HepG2 (cell line): ENCODE measurements around the gene PSMB3. TPM values are rescaled to one million over a fixed set of nuclear protein-coding genes. Genes with fewer than 3 reads are reported as not detected.

Source experiments
- CBX5 ChIP-seq: sonication (generic); formaldehyde crosslinking; IDR thresholded peaks from 2 replicates; pipeline ENCODE4 v1.4.0; 2020; ENCODE audit warnings: missing genetic modification reagents, borderline replicate concordance
- polyA plus RNA-seq, 8 experiments: library from polyadenylated mRNA; depleted of rRNA in 3 of 8; stranded (reverse) in 7 of 8; unstranded in 1 of 8; fragments of >200 nt; fragmentation: Illumina TruSeq in 4 of 8; extraction: Trizol in 4 of 8; gene quantifications; 2 replicates each; pipeline versions ENCODE4 v1.2.1 to v1.2.3, GENCODE V29; 2011 to 2016; ENCODE audit warnings: low read depth in 4 of 8, missing spikeins in 1 of 8, mixed read lengths in 1 of 8; ENCODE audit not compliant: insufficient read depth in 1 of 8
- total RNA-seq, 5 experiments: library from RNA; depleted of rRNA; stranded (reverse); fragments of >200 nt; fragmentation: Illumina TruSeq; extraction: Trizol; gene quantifications; 2 replicates each; pipeline ENCODE4 v1.2.3, GENCODE V29; 2016; ENCODE audit warnings: low read depth in 1 of 5
- TF ChIP-seq, protein P1 (sequence below): sonication (generic); formaldehyde crosslinking; IDR thresholded peaks from 2 replicates; pipeline ENCODE4 v1.9.0; 2021; ENCODE audit warnings: missing genetic modification reagents, mild to moderate bottlenecking, borderline replicate concordance
- TF ChIP-seq, protein P2 (sequence below): sonication (generic); formaldehyde crosslinking; IDR thresholded peaks from 2 replicates; pipeline ENCODE4 v1.5.0; 2020; ENCODE audit warnings: mild to moderate bottlenecking, missing genetic modification reagents, borderline replicate concordance
- TF ChIP-seq, protein P3 (sequence below): sonication (generic); formaldehyde crosslinking; IDR thresholded peaks from one replicate; pipeline ENCODE4 v1.5.1; 2020; ENCODE audit warnings: mild to moderate bottlenecking, missing genetic modification reagents; ENCODE audit errors: not compliant biosample characterization
- TF ChIP-seq, protein P4 (sequence below): sonication (generic); formaldehyde crosslinking; IDR thresholded peaks from 2 replicates; pipeline ENCODE4 v1.4.0; 2020; ENCODE audit warnings: missing genetic modification reagents, borderline replicate concordance

Gene PSMB3
- total and polyA plus RNA-seq, 2 of the 13 experiments (the other 11 are each of a cell fraction or from before 2014, with no cell fraction given) = 366 to 517 TPM

DNA sequence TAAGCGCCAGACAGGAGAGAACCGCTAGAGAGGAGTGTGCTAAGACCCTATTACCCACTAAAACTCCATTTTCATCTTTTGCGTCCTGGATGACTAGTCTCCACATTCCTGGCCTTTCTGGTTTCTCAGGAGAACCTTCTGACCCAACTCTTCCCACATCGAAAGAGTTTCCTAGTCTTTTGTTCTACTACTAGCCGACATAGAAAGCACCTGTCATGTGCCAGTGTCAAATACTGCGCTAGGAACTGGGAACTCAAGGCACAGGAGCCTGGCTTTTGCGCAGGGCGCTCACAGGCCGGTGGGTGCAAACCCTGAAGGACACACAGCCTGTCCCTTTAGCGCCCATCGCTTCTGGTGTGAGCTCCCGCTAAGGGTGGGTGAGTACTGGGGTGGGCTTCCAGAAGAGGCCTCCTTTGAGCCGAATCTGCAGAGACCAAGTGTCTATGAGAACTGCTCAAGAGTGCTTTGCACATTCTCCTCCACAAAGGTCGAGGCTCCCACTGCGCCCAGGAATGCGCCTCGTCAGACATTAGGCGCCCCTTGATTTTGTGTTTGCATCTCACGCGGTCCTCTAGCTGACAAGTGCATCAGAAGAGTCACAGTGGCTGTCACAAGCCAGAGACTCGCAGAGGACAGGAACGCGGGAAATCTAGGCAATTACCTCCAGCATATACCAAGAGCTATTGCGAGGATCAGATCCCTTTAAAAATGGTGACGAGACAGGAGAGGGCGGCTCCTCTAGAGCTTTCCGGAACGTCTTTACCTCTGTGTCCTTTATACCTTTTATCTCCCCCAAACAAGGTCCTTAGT lies 2.0 kb upstream of the PSMB3 start (continued):
- TF ChIP-seq, protein P1, sequence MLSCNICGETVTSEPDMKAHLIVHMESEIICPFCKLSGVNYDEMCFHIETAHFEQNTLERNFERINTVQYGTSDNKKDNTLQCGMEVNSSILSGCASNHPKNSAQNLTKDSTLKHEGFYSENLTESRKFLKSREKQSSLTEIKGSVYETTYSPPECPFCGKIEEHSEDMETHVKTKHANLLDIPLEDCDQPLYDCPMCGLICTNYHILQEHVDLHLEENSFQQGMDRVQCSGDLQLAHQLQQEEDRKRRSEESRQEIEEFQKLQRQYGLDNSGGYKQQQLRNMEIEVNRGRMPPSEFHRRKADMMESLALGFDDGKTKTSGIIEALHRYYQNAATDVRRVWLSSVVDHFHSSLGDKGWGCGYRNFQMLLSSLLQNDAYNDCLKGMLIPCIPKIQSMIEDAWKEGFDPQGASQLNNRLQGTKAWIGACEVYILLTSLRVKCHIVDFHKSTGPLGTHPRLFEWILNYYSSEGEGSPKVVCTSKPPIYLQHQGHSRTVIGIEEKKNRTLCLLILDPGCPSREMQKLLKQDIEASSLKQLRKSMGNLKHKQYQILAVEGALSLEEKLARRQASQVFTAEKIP (CRISPR knock-in tag) = no peak
- TF ChIP-seq CBX5 (CRISPR knock-in tag) = no peak
- TF ChIP-seq, protein P2, sequence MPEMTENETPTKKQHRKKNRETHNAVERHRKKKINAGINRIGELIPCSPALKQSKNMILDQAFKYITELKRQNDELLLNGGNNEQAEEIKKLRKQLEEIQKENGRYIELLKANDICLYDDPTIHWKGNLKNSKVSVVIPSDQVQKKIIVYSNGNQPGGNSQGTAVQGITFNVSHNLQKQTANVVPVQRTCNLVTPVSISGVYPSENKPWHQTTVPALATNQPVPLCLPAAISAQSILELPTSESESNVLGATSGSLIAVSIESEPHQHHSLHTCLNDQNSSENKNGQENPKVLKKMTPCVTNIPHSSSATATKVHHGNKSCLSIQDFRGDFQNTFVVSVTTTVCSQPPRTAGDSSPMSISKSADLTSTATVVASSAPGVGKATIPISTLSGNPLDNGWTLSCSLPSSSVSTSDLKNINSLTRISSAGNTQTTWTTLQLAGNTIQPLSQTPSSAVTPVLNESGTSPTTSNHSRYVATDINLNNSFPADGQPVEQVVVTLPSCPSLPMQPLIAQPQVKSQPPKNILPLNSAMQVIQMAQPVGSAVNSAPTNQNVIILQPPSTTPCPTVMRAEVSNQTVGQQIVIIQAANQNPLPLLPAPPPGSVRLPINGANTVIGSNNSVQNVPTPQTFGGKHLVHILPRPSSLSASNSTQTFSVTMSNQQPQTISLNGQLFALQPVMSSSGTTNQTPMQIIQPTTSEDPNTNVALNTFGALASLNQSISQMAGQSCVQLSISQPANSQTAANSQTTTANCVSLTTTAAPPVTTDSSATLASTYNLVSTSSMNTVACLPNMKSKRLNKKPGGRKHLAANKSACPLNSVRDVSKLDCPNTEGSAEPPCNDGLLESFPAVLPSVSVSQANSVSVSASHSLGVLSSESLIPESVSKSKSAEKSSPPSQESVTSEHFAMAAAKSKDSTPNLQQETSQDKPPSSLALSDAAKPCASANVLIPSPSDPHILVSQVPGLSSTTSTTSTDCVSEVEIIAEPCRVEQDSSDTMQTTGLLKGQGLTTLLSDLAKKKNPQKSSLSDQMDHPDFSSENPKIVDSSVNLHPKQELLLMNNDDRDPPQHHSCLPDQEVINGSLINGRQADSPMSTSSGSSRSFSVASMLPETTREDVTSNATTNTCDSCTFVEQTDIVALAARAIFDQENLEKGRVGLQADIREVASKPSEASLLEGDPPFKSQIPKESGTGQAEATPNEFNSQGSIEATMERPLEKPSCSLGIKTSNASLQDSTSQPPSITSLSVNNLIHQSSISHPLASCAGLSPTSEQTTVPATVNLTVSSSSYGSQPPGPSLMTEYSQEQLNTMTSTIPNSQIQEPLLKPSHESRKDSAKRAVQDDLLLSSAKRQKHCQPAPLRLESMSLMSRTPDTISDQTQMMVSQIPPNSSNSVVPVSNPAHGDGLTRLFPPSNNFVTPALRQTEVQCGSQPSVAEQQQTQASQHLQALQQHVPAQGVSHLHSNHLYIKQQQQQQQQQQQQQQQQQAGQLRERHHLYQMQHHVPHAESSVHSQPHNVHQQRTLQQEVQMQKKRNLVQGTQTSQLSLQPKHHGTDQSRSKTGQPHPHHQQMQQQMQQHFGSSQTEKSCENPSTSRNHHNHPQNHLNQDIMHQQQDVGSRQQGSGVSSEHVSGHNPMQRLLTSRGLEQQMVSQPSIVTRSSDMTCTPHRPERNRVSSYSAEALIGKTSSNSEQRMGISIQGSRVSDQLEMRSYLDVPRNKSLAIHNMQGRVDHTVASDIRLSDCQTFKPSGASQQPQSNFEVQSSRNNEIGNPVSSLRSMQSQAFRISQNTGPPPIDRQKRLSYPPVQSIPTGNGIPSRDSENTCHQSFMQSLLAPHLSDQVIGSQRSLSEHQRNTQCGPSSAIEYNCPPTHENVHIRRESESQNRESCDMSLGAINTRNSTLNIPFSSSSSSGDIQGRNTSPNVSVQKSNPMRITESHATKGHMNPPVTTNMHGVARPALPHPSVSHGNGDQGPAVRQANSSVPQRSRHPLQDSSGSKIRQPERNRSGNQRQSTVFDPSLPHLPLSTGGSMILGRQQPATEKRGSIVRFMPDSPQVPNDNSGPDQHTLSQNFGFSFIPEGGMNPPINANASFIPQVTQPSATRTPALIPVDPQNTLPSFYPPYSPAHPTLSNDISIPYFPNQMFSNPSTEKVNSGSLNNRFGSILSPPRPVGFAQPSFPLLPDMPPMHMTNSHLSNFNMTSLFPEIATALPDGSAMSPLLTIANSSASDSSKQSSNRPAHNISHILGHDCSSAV (CRISPR knock-in tag) = no peak
- TF ChIP-seq, protein P3, sequence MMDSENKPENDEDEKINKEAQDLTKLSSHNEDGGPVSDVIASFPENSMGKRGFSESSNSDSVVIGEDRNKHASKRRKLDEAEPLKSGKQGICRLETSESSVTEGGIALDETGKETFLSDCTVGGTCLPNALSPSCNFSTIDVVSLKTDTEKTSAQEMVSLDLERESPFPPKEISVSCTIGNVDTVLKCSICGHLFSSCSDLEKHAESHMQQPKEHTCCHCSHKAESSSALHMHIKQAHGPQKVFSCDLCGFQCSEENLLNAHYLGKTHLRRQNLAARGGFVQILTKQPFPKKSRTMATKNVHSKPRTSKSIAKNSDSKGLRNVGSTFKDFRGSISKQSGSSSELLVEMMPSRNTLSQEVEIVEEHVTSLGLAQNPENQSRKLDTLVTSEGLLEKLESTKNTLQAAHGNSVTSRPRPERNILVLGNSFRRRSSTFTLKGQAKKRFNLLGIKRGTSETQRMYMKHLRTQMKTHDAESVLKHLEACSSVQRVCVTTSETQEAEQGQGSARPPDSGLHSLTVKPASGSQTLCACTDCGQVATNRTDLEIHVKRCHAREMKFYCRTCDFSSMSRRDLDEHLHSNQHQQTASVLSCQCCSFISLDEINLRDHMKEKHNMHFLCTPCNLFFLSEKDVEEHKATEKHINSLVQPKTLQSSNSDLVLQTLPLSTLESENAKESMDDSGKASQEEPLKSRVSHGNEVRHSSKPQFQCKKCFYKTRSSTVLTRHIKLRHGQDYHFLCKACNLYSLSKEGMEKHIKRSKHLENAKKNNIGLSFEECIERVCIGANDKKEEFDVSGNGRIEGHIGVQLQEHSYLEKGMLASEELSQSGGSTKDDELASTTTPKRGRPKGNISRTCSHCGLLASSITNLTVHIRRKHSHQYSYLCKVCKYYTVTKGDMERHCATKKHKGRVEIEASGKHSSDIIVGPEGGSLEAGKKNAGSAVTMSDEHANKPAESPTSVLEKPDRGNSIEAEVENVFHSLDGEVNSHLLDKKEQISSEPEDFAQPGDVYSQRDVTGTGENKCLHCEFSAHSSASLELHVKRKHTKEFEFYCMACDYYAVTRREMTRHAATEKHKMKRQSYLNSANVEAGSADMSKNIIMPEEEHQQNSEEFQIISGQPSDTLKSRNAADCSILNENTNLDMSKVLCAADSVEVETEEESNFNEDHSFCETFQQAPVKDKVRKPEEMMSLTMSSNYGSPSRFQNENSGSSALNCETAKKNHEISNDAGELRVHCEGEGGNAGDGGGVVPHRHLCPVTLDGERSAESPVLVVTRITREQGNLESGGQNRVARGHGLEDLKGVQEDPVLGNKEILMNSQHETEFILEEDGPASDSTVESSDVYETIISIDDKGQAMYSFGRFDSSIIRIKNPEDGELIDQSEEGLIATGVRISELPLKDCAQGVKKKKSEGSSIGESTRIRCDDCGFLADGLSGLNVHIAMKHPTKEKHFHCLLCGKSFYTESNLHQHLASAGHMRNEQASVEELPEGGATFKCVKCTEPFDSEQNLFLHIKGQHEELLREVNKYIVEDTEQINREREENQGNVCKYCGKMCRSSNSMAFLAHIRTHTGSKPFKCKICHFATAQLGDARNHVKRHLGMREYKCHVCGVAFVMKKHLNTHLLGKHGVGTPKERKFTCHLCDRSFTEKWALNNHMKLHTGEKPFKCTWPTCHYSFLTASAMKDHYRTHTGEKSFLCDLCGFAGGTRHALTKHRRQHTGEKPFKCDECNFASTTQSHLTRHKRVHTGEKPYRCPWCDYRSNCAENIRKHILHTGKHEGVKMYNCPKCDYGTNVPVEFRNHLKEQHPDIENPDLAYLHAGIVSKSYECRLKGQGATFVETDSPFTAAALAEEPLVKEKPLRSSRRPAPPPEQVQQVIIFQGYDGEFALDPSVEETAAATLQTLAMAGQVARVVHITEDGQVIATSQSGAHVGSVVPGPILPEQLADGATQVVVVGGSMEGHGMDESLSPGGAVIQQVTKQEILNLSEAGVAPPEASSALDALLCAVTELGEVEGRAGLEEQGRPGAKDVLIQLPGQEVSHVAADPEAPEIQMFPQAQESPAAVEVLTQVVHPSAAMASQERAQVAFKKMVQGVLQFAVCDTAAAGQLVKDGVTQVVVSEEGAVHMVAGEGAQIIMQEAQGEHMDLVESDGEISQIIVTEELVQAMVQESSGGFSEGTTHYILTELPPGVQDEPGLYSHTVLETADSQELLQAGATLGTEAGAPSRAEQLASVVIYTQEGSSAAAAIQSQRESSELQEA (CRISPR knock-in tag) = no peak
- TF ChIP-seq, protein P4, sequence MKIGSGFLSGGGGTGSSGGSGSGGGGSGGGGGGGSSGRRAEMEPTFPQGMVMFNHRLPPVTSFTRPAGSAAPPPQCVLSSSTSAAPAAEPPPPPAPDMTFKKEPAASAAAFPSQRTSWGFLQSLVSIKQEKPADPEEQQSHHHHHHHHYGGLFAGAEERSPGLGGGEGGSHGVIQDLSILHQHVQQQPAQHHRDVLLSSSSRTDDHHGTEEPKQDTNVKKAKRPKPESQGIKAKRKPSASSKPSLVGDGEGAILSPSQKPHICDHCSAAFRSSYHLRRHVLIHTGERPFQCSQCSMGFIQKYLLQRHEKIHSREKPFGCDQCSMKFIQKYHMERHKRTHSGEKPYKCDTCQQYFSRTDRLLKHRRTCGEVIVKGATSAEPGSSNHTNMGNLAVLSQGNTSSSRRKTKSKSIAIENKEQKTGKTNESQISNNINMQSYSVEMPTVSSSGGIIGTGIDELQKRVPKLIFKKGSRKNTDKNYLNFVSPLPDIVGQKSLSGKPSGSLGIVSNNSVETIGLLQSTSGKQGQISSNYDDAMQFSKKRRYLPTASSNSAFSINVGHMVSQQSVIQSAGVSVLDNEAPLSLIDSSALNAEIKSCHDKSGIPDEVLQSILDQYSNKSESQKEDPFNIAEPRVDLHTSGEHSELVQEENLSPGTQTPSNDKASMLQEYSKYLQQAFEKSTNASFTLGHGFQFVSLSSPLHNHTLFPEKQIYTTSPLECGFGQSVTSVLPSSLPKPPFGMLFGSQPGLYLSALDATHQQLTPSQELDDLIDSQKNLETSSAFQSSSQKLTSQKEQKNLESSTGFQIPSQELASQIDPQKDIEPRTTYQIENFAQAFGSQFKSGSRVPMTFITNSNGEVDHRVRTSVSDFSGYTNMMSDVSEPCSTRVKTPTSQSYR (CRISPR knock-in tag) = 0 out of 2 replicates have a peak, but pooled peaks have one; percentile 7
